LNCAP (cell line): ENCODE results near the gene AHCYL2.

Source experiments
- CTCF ChIP-seq: fragments of 450-650 bp; IDR thresholded peaks from 2 replicates; pipeline ENCODE4 v1.5.1; 2017; ENCODE audit warnings: mild to moderate bottlenecking

The AHCYL2 gene

DNA sequence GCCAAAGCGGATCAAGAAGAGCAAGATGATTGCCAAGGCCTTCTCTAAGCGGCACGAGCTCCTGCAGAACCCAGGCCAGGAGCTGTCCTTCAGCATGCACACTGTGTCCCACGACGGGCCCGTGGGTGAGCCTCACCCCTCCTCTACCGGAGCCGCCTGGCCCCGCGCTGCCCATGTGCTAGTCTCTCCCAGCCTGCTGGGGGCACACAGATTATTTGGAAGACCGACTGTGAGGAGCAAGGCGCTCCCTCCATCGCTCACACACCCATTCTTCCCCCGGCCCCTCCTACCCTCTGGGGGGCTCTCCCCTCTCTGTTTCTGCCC, 13.9 kb upstream of the AHCYL2 start:
- TF ChIP-seq CTCF, result no peak

- TF ChIP-seq CTCF, result no peak
Observed at GRCh38 chr7:129212126-129212525, 12.7 kb upstream of the AHCYL2 start.

- TF ChIP-seq CTCF, result no peak
Observed at GRCh38 chr7:129212596-129212995, 12.2 kb upstream of the AHCYL2 start.

DNA sequence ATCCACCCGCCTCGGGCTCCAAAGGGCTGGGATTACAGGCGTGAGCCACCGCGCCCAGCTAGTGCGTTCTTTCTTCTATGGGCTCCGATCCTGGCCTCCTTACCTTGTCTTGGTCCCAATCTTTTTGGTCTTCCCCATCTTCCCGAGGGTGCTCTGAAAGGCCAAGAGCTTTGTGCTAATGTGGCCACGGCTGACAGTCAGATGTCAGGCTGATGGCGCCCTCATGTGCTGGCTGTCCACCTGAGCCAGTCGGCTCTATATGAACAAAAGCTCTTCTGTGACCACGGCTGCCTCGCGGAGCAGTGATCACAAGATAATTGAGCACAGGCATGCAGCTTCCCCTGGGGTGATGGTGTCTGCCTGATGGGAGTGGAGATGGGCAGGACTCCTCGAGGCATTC, 11.0 kb upstream of the AHCYL2 start:
- TF ChIP-seq CTCF, result no peak

GRCh38 chr7:129218514-129219062, 6.2 kb upstream of the AHCYL2 start:
- TF ChIP-seq CTCF, result peak; percentile 84

DNA sequence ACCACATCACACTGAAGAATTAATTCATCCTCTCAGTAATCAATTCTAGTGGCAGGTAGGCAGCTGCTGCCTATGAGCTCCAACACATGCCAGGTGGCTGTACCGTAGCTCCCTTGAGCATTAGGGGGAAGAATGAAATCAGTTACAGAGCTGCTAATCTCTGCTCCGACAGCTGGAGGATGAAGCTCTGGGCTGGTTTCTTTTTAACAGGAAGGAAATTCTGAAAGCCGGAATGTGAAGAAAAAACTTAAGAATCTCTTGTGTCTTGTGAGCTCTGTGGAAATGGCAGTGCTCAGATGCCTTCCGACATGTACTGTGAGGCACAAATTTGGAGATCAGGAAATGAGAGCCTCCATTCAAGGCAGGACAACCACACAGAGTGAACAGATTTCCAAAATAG, 2.8 kb upstream of the AHCYL2 start:
- no peak for TF ChIP-seq CTCF

GRCh38 chr7:129225206-129225930, 538 bp downstream of the AHCYL2 start:
- TF ChIP-seq CTCF, result no peak
